Measurements from ENCODE around the gene MGAT5.

DNA sequence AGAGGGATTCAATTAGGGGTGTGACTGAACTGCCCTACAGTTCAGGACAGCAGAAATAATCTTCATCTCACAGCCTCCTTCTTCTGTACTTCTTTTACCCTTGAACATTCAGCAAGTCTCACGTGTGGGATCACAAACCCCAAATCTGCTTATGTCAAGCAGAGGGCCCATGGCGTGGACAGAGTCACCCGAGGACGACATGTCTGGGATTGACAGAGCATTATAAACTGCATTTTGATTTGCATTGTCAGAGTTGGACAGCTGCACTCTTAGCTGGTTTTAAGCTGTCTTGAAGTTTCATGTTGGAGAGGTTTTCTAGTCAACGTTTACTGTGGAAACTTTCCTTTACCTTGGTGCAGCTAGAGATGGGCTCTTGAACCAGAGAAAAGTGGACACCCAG, 26.4 kb downstream of the MGAT5 start:
- no peak for TF ChIP-seq YY1 (IDR thresholded peaks at IDR 0.05; ENCODE audit: low read depth)
- TF ChIP-seq, protein P1, sequence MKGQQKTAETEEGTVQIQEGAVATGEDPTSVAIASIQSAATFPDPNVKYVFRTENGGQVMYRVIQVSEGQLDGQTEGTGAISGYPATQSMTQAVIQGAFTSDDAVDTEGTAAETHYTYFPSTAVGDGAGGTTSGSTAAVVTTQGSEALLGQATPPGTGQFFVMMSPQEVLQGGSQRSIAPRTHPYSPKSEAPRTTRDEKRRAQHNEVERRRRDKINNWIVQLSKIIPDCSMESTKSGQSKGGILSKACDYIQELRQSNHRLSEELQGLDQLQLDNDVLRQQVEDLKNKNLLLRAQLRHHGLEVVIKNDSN (IDR thresholded peaks at IDR 0.05), result no peak
- no peak for TF ChIP-seq EGR1 (IDR thresholded peaks at IDR 0.05)
